Measurements from ENCODE around the gene KLHDC8A. TPM values are rescaled to one million over a fixed set of nuclear protein-coding genes. Genes with fewer than 3 reads are reported as not detected.

Gene KLHDC8A
- total RNA-seq, 1 experiment from 2014 or later = 0.49 TPM

DNA sequence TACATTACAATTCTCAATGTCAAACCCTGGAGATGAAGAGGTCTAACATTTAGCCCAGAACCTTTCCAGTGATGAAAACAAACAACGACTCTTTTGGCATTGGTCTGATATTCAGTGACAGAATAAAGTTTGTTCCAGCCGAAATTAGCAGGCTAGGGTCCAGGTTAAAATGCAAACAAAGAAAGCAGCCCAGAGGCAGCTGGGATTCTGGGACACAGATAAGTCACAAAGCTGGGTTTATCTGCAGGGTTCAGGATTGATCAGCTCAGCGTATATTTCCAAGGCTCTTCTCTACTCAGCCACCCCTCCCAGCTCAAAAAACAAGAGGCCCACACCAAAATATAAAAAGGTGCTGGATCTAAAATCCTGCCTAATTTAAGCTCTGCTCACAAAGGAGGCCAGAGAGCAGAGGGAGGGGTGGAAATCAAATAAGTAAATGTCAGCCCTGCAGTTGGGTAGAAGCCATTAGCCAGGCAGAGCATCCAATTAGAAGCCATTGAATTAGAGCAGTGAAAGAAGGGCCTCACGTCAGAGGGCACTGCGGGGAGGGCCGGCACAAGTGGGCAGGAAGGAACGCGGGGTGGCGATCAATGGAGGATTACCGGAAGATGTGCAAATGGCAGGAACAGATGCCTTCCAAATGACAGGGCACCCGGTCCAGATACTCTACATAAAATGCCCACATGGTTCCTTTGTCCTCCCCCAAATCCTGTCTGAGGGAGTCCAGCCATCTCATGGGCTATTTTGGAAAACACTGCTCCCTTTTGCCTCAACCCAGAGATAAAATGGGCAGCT lies 3.2 kb upstream of the KLHDC8A start:
- H3K4me2 ChIP-seq (ENCODE audit: low read length) = no peak overlapping the region
- peaks cover 0 to 3% of the 10 kb centered on the region in 2 experiments; a peak in 1 of 4 replicates for H3K4me1 ChIP-seq (ENCODE audit: control insufficient read depth in 1 of 2, insufficient read depth in 2 of 2, low read length in 2 of 2)
- H3K9me2 ChIP-seq (ENCODE audit: insufficient read depth) = no peaks in the 10 kb centered on the region; the same call in 1 of the 2 replicates
- H3K27me3 ChIP-seq (ENCODE audit: insufficient read depth, low read length) = no peaks in the 10 kb centered on the region
- H3K4me3 ChIP-seq (replicated peaks in 1 of 2; ENCODE audit: low read depth in 1 of 2, low read length in 2 of 2) = no peak overlapping the region
- ChIA-PET CTCF (interaction anchor here (0.9 to 1.1 kb wide), 2 partner anchors 71 to 126 kb away, joined by 3 read pairs; no protein-coding TSS in a partner anchor), POLR2A (no interaction called here), RAD21 (ENCODE audit: low non-redundant PET in 1 of 2, low total read pairs in 2 of 2, uncharacterized antibody in 2 of 2, unreplicated experiment in 2 of 2) (no interaction called here)
- H3K36me3 ChIP-seq (ENCODE audit: control insufficient read depth in 1 of 2, insufficient read depth in 2 of 2, low read length in 2 of 2) = no peaks in the 10 kb centered on the region
- no peak overlapping the region for H2AFZ ChIP-seq (ENCODE audit: low read depth, low read length, poor library complexity, severe bottlenecking)
- TF ChIP-seq ZFX (IDR thresholded peaks at IDR 0.05) (no peak), ZBTB33 (IDR thresholded peaks at IDR 0.05; ENCODE audit: extremely low read depth, insufficient replicate concordance, low read length) (no peak), YY1 (IDR thresholded peaks at IDR 0.05; ENCODE audit: extremely low read depth, insufficient replicate concordance, low read depth, low read length) (no peak), SIN3A (IDR thresholded peaks at IDR 0.05; ENCODE audit: low read depth) (no peak), POLR2A (IDR thresholded peaks at IDR 0.05; ENCODE audit: borderline replicate concordance, extremely low read depth, insufficient read depth, insufficient read length) (no peak)
- intact Hi-C loops (cut with micrococcal nuclease) = no loop called here
- H3K9ac ChIP-seq (ENCODE audit: low read length) = no peak overlapping the region
- no peaks in the 10 kb centered on the region for H4K20me1 ChIP-seq (ENCODE audit: insufficient read depth)
- no peak for ATAC-seq
- no peaks in the 10 kb centered on the region for H3K9me3 ChIP-seq (ENCODE audit: control insufficient read depth in 1 of 2, insufficient read depth in 1 of 2, low read depth in 1 of 2, low read length in 2 of 2)
- no peaks in the 10 kb centered on the region for H3K79me2 ChIP-seq (ENCODE audit: insufficient read depth, low read length)
- no peak for DNase-seq (ENCODE audit: low read depth, low spot score)
- no peak overlapping the region for H3K27ac ChIP-seq (ENCODE audit: low read depth, low read length)
- no TSS peak for BruUV-seq (replicated peaks)

GRCh38 chr1:205358579-205358978 lies 1.9 kb upstream of the KLHDC8A start:
- no TSS peak for BruUV-seq (replicated peaks)
- H3K79me2 ChIP-seq (ENCODE audit: insufficient read depth, low read length) = no peaks in the 10 kb centered on the region
- no peaks in the 10 kb centered on the region for H3K9me3 ChIP-seq (ENCODE audit: control insufficient read depth in 1 of 2, insufficient read depth in 1 of 2, low read depth in 1 of 2, low read length in 2 of 2)
- no peak overlapping the region for H2AFZ ChIP-seq (ENCODE audit: low read depth, low read length, poor library complexity, severe bottlenecking)
- no peak overlapping the region for H3K4me2 ChIP-seq (ENCODE audit: low read length)
- DNase-seq (ENCODE audit: low read depth, low spot score) (no peak), ATAC-seq (no peak)
- H3K36me3 ChIP-seq (ENCODE audit: control insufficient read depth in 1 of 2, insufficient read depth in 2 of 2, low read length in 2 of 2) = no peaks in the 10 kb centered on the region
- H4K20me1 ChIP-seq (ENCODE audit: insufficient read depth) = no peaks in the 10 kb centered on the region
- no peak overlapping the region for H3K27ac ChIP-seq (ENCODE audit: low read depth, low read length)
- TF ChIP-seq CBX3 (IDR thresholded peaks at IDR 0.05; ENCODE audit: low read depth) = no peak
- TF ChIP-seq POLR2AphosphoS5 (IDR thresholded peaks at IDR 0.05; ENCODE audit: low read depth, low read length) = no peak
- TF ChIP-seq FOSL1 (IDR thresholded peaks at IDR 0.05; ENCODE audit: low read depth) = no peak
- TF ChIP-seq, protein P1, sequence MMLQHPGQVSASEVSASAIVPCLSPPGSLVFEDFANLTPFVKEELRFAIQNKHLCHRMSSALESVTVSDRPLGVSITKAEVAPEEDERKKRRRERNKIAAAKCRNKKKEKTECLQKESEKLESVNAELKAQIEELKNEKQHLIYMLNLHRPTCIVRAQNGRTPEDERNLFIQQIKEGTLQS (IDR thresholded peaks at IDR 0.05) = no peak
- TF ChIP-seq YY1 (IDR thresholded peaks at IDR 0.05; ENCODE audit: extremely low read depth, insufficient replicate concordance, low read depth, low read length) = no peak
- H3K4me3 ChIP-seq (replicated peaks in 1 of 2; ENCODE audit: low read depth in 1 of 2, low read length in 2 of 2) = no peak overlapping the region
- H3K27me3 ChIP-seq (ENCODE audit: insufficient read depth, low read length) = no peaks in the 10 kb centered on the region
- H3K9me2 ChIP-seq (ENCODE audit: insufficient read depth) = no peaks in the 10 kb centered on the region; the same call in 1 of the 2 replicates
- ChIA-PET RAD21 (ENCODE audit: low non-redundant PET in 1 of 2, low total read pairs in 2 of 2, uncharacterized antibody in 2 of 2, unreplicated experiment in 2 of 2) (no interaction called here), POLR2A (no interaction called here), CTCF (no interaction called here)
- intact Hi-C loops (cut with micrococcal nuclease) = no loop called here
- no peak overlapping the region for H3K9ac ChIP-seq (ENCODE audit: low read length)
- H3K4me1 ChIP-seq (ENCODE audit: control insufficient read depth in 1 of 2, insufficient read depth in 2 of 2, low read length in 2 of 2) = peaks cover 0 to 6% of the 10 kb centered on the region in 2 experiments; a peak in 1 of 4 replicates
